CD14-positive monocyte (primary cell): ENCODE data around the gene SERPINB2. TPM values are rescaled to one million over a fixed set of nuclear protein-coding genes. Genes with fewer than 3 reads are reported as not detected.
"Not testable (repeated sequence)": the region's sequence is repeated elsewhere in the genome, so short reads cannot be mapped to it uniquely, and the experiment has no call there.

Experiments used
- DNase-seq, 3 donors: peaks; one replicate each; pipeline ENCODE4 v3.0.0-alpha.2; 2011 to 2022
- H2AFZ ChIP-seq: 2 replicates; pipeline ENCODE4 v1.6.0; 2012; ENCODE audit warnings: mild to moderate bottlenecking, low read depth, low read length, inconsistent platforms; ENCODE audit not compliant: insufficient read depth, poor library complexity, severe bottlenecking
- H3K27ac ChIP-seq, 2 donors: 1 replicate in 1 of 2; 2 replicates in 1 of 2; pipeline ENCODE4 v1.5.1; 2012 to 2013; ENCODE audit warnings: low read length in 2 of 2, control low read depth in 1 of 2, inconsistent platforms in 1 of 2, low read depth in 1 of 2, mild to moderate bottlenecking in 1 of 2
- H3K27me3 ChIP-seq, 2 donors: one replicate each; pipeline versions ENCODE4 v1.6.0 to v1.6.1; 2011 to 2013; ENCODE audit warnings: low read length in 2 of 2; ENCODE audit not compliant: control insufficient read depth in 2 of 2, insufficient read depth in 2 of 2
- H3K36me3 ChIP-seq, 2 donors: replicated peaks in 1 of 2; 1 replicate in 1 of 2; 2 replicates in 1 of 2; pipeline versions ENCODE4 v1.5.1 to v1.6.1; 2012 to 2013; ENCODE audit warnings: low read length in 2 of 2, control low read depth in 1 of 2, inconsistent platforms in 1 of 2, mild to moderate bottlenecking in 1 of 2; ENCODE audit not compliant: insufficient read depth in 2 of 2, control insufficient read depth in 1 of 2
- H3K4me1 ChIP-seq, 2 donors: 1 replicate in 1 of 2; 2 replicates in 1 of 2; pipeline versions ENCODE4 v1.5.1 to v1.6.1; 2012 to 2013; ENCODE audit warnings: low read length in 2 of 2, control low read depth in 1 of 2, inconsistent platforms in 1 of 2, mild to moderate bottlenecking in 1 of 2, moderate library complexity in 1 of 2; ENCODE audit not compliant: insufficient read depth in 2 of 2, control insufficient read depth in 1 of 2
- H3K4me2 ChIP-seq: replicated peaks from 2 replicates; pipeline ENCODE3; 2012; ENCODE audit warnings: low read length, moderate library complexity, mild to moderate bottlenecking; ENCODE audit not compliant: poor library complexity, severe bottlenecking; ENCODE audit errors: extremely low read depth
- H3K4me3 ChIP-seq, 3 experiments: fragments of 200-600 bp in 1 of 3; sonication (generic) in 1 of 3; replicated peaks in 1 of 3; 1 replicate in 2 of 3; 2 replicates in 1 of 3; pipeline ENCODE4 v1.5.1; 2011 to 2013; ENCODE audit warnings: low read length in 3 of 3, mild to moderate bottlenecking in 3 of 3, control low read depth in 2 of 3, low read depth in 2 of 3, inconsistent platforms in 1 of 3, moderate library complexity in 1 of 3
- H3K79me2 ChIP-seq: 2 replicates; pipeline ENCODE4 v1.6.0; 2012; ENCODE audit warnings: mild to moderate bottlenecking, control low read depth, inconsistent platforms, low read length, moderate library complexity; ENCODE audit not compliant: insufficient read depth
- H3K9ac ChIP-seq: 2 replicates; pipeline ENCODE4 v1.6.0; 2017; ENCODE audit warnings: low read length, mild to moderate bottlenecking; ENCODE audit not compliant: insufficient read depth, poor library complexity, severe bottlenecking
- H3K9me3 ChIP-seq, 2 donors: replicated peaks in 1 of 2; 1 replicate in 1 of 2; 2 replicates in 1 of 2; pipeline versions ENCODE4 v1.5.1 to v1.6.1; 2012 to 2013; ENCODE audit warnings: low read length in 2 of 2, control low read depth in 1 of 2; ENCODE audit not compliant: control insufficient read depth in 1 of 2, insufficient read depth in 1 of 2
- H4K20me1 ChIP-seq: 2 replicates; pipeline ENCODE4 v1.6.0; 2012; ENCODE audit warnings: mild to moderate bottlenecking, low read length, control low read depth, moderate library complexity; ENCODE audit not compliant: insufficient read depth
- H3K27ac Mint-ChIP-seq, 7 donors: one replicate each; pipeline ENCODE4 v1.8.0; 2020; ENCODE audit warnings: mild to moderate bottlenecking in 7 of 7, mixed read lengths in 7 of 7, moderate library complexity in 6 of 7, inconsistent platforms in 2 of 7
- H3K27me3 Mint-ChIP-seq, 3 donors: one replicate each; pipeline ENCODE4 v1.8.0; 2021 to 2022; ENCODE audit warnings: low read depth in 3 of 3, mild to moderate bottlenecking in 3 of 3, mixed read lengths in 3 of 3, moderate library complexity in 3 of 3, inconsistent platforms in 1 of 3
- H3K36me3 Mint-ChIP-seq, 2 donors: one replicate each; pipeline ENCODE4 v1.8.0; 2020; ENCODE audit warnings: mixed read lengths in 2 of 2, inconsistent platforms in 1 of 2, mild to moderate bottlenecking in 1 of 2
- H3K4me1 Mint-ChIP-seq: one replicate; pipeline ENCODE4 v1.8.0; 2020; ENCODE audit warnings: mild to moderate bottlenecking, mixed read lengths
- H3K4me3 Mint-ChIP-seq, 2 donors: one replicate each; pipeline ENCODE4 v1.8.0; 2020; ENCODE audit warnings: mild to moderate bottlenecking in 2 of 2, mixed read lengths in 2 of 2, moderate library complexity in 1 of 2
- H3K9me3 Mint-ChIP-seq, 7 donors: one replicate each; pipeline ENCODE4 v1.8.0; 2020 to 2022; ENCODE audit warnings: mixed read lengths in 7 of 7, mild to moderate bottlenecking in 6 of 7, moderate library complexity in 6 of 7, inconsistent platforms in 2 of 7
- CTCF ChIP-seq: fragments of 200-600 bp; IDR thresholded peaks from one replicate; pipeline ENCODE4 v1.8.0; 2022; ENCODE audit warnings: antibody characterized with exemption, mild to moderate bottlenecking
- WGBS: methylation state at CpG from one replicate; pipeline ENCODE4 v1.1.5; 2013; ENCODE audit warnings: missing lambda C conversion rate; ENCODE audit not compliant: insufficient coverage; 5-methylcytosine and 5-hydroxymethylcytosine counted together
- intact Hi-C, 2 donors: fragments of 100-400 bp; cut with micrococcal nuclease; formaldehyde crosslinking; loops; one replicate each; pipeline versions ENCODE4 v1.15.0 to v1.15.1; 2023
- polyA plus RNA-seq, 3 donors: library from polyadenylated mRNA; depleted of rRNA in 1 of 3; unstranded in 2 of 3; stranded (reverse) in 1 of 3; fragments of 300-500 nt in 2 of 3; fragments of >200 nt in 1 of 3; fragmentation: Illumina TruSeq in 2 of 3; gene quantifications; 1 replicate in 2 of 3; 2 replicates in 1 of 3; pipeline ENCODE4 v1.2.3, GENCODE V29; 2012 to 2021

SERPINB2 gene
- polyA plus RNA-seq, 3 donors, result 14.3 to 60.9 (median 19.9) TPM

- no peak overlapping the region for H3K4me3 Mint-ChIP-seq
- intact Hi-C loops, result no loop called here
- TF ChIP-seq CTCF, result no peak
- Histone ChIP-seq H2AFZ (no peak overlapping the region), H3K79me2 (peaks cover 75% of the 10 kb centered on the region), H3K4me3 (peak overlapping the region in 1 of 3 experiments; percentile 4), H4K20me1 (no peaks in the 10 kb centered on the region), H3K9ac (no peak overlapping the region), H3K27ac (peak overlapping the region in 1 of 2 donors; percentile 66), H3K9me3 (no peaks in the 10 kb centered on the region), H3K4me2 (peak overlapping the region; percentile 23), H3K27me3 (no peaks in the 10 kb centered on the region), H3K4me1 (peaks cover 31 to 36% of the 10 kb centered on the region in 2 donors), H3K36me3 (peaks cover 0 to 20% of the 10 kb centered on the region in 2 donors)
- H3K9me3 Mint-ChIP-seq, result no peaks in the 10 kb centered on the region
- H3K27ac Mint-ChIP-seq, result peak overlapping the region; percentile 10 to 82 (median 76)
- H3K27me3 Mint-ChIP-seq, result peaks cover 0 to 3% (median 0%) of the 10 kb centered on the region in 3 donors
- H3K4me1 Mint-ChIP-seq, result peaks cover 47% of the 10 kb centered on the region
- peaks cover 2 to 3% of the 10 kb centered on the region in 2 donors for H3K36me3 Mint-ChIP-seq
- WGBS, result 0% methylated on average over 1 of the region's 8 CpGs
- DNase-seq, result peak in 2 of 3 donors; percentile 44 to 69
Measured at GRCh38 chr18:63928331-63928730, 40.8 kb downstream of the SERPINB2 start.

GRCh38 chr18:63929369-63929768 is 41.9 kb downstream of the SERPINB2 start:
- H3K9me3 ChIP-seq, H3K27me3 ChIP-seq, H3K9me3 Mint-ChIP-seq, intact Hi-C loops, H3K27me3 Mint-ChIP-seq, H3K4me3 ChIP-seq, H3K4me3 Mint-ChIP-seq, H4K20me1 ChIP-seq, H3K4me2 ChIP-seq, H3K9ac ChIP-seq, H3K36me3 Mint-ChIP-seq, H2AFZ ChIP-seq: not testable (repeated sequence)
- peak overlapping the region in 1 of 2 donors; percentile 66 for H3K27ac ChIP-seq
- peak overlapping the region in 5 of 7 donors; percentile 43 to 80 (median 61) for H3K27ac Mint-ChIP-seq
- peaks cover 0 to 21% of the 10 kb centered on the region in 2 donors for H3K36me3 ChIP-seq
- H3K4me1 Mint-ChIP-seq, result peaks cover 47% of the 10 kb centered on the region
- H3K4me1 ChIP-seq, result peaks cover 31 to 36% of the 10 kb centered on the region in 2 donors
- peaks cover 70% of the 10 kb centered on the region for H3K79me2 ChIP-seq
- DNase-seq, result peak in 1 of 3 donors; percentile 54
